ENCODE measurements around the gene KCNQ1.

GRCh38 chr11:2435288-2436012 is 9.4 kb upstream of the KCNQ1 start:
- TF ChIP-seq POLR2A (IDR thresholded peaks at IDR 0.05; ENCODE audit: low read depth, low read length) (no peak), POLR2AphosphoS5 (IDR thresholded peaks at IDR 0.05; ENCODE audit: low read depth, low read length) (no peak), POU2F2 (IDR thresholded peaks at IDR 0.05; ENCODE audit: low read depth, low read length) (no peak), TAF1 (IDR thresholded peaks at IDR 0.05; ENCODE audit: low read depth, low read length) (no peak)

Measured in GM12891 (cell line).